Lung (tissue), 12 donors: Measurements from ENCODE around the gene BRMS1L. TPM values are rescaled to one million over a fixed set of nuclear protein-coding genes. Genes with fewer than 3 reads are reported as not detected.

Source experiments
- ATAC-seq: fragments of 200-7000 bp; cut with Tn5 transposase; one replicate; pipeline ENCODE4 v1.9.1; 2020; ENCODE audit warnings: moderate number of reproducible peaks; ENCODE audit not compliant: insufficient read depth, low FRiP score
- DNase-seq, 3 donors: peaks; one replicate each; pipeline ENCODE4 v3.0.0-alpha.2; 2013 to 2017
- H3K27ac ChIP-seq, 2 donors: one replicate each; pipeline ENCODE4 v1.5.1; 2013; ENCODE audit warnings: mild to moderate bottlenecking in 2 of 2, moderate library complexity in 2 of 2, control low read depth in 1 of 2, inconsistent platforms in 1 of 2, low read depth in 1 of 2, low read length in 1 of 2
- H3K27me3 ChIP-seq, 3 donors: one replicate each; pipeline ENCODE4 v1.5.1; 2013; ENCODE audit warnings: low read length in 2 of 3; ENCODE audit not compliant: control insufficient read depth in 3 of 3, insufficient read depth in 3 of 3
- H3K36me3 ChIP-seq, 4 donors: one replicate each; pipeline ENCODE4 v1.5.1; 2013; ENCODE audit warnings: low read length in 4 of 4, mild to moderate bottlenecking in 1 of 4, moderate library complexity in 1 of 4; ENCODE audit not compliant: control insufficient read depth in 4 of 4, insufficient read depth in 4 of 4
- H3K4me1 ChIP-seq, 5 donors: one replicate each; pipeline ENCODE4 v1.5.1; 2013; ENCODE audit warnings: low read length in 5 of 5, mild to moderate bottlenecking in 2 of 5, moderate library complexity in 1 of 5; ENCODE audit not compliant: control insufficient read depth in 5 of 5, insufficient read depth in 5 of 5
- H3K4me3 ChIP-seq: one replicate; pipeline ENCODE4 v1.5.1; 2013; ENCODE audit warnings: mild to moderate bottlenecking, control low read depth, moderate library complexity
- H3K9ac ChIP-seq, 2 donors: one replicate each; pipeline ENCODE4 v1.5.1; 2013; ENCODE audit warnings: low read length in 2 of 2, control low read depth in 1 of 2; ENCODE audit not compliant: insufficient read depth in 1 of 2
- H3K9me3 ChIP-seq, 4 donors: one replicate each; pipeline ENCODE4 v1.5.1; 2013; ENCODE audit warnings: low read length in 3 of 4, mild to moderate bottlenecking in 1 of 4, moderate library complexity in 1 of 4; ENCODE audit not compliant: control insufficient read depth in 4 of 4, insufficient read depth in 3 of 4
- CTCF ChIP-seq: IDR thresholded peaks from 2 replicates; pipeline ENCODE4 v1.5.1; 2012; ENCODE audit warnings: mild to moderate bottlenecking; ENCODE audit errors: control extremely low read depth, extremely low read depth
- WGBS, 2 donors: extraction: QIAGEN DNeasy Blood & Tissue Kit; methylation state at CpG; one replicate each; pipeline ENCODE4 v1.1.7; 2013; 5-methylcytosine and 5-hydroxymethylcytosine counted together
- polyA plus RNA-seq, 2 donors: library from polyadenylated mRNA; stranded (reverse); fragments of 200-250 nt; gene quantifications; one replicate each; pipeline ENCODE4 v1.2.1, GENCODE V29; 2013
- total RNA-seq, 2 donors: library from RNA; depleted of rRNA in 1 of 2; stranded (reverse); fragments of >200 nt in 1 of 2; gene quantifications; one replicate each; pipeline ENCODE4 v1.2.1, GENCODE V29; 2014 to 2021
- donor health status: control.
- donor health status: control.
- donor health status: Bipolar disorder and iron deficiency.
- donor health status: healthy.
- donor health status: DM: yes; HTN: yes; CAD: no.

The BRMS1L gene
- total and polyA plus RNA-seq, 4 donors, result 5.0 to 17.4 (median 6.3) TPM

DNA sequence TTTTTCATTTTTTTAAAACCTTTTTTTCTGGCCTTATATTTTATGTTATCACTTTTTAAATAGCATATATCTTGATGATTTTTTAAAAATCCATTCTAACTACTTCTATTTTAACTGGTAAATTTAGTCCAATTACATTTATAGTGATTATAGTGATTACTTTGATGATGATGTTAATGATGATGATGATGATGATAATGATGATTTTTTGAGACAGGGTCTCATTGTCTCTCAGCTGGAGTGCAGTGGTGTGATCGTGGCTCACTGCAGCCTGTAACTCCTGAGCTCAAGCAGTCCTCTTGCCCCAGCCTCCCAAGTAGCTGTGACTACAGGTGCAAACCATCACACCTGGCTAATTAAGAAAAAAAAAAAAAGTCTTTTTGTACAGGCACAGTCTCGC lies 27.1 kb downstream of the BRMS1L start:
- DNase-seq (no peak), ATAC-seq (no peak)
- Histone ChIP-seq H3K9me3 (peaks cover 0 to 5% (median 0%) of the 10 kb centered on the region in 4 donors), H3K4me1 (peaks cover 0 to 6% (median 0%) of the 10 kb centered on the region in 5 donors), H3K4me3 (no peak overlapping the region), H3K36me3 (peaks cover 3 to 16% (median 8%) of the 10 kb centered on the region in 4 donors), H3K27me3 (no peaks in the 10 kb centered on the region), H3K9ac (no peak overlapping the region), H3K27ac (no peak overlapping the region)
- 96 to 99% methylated on average over 2 of the region's 2 CpGs for WGBS, 2 donors
- TF ChIP-seq CTCF, result no peak

DNA sequence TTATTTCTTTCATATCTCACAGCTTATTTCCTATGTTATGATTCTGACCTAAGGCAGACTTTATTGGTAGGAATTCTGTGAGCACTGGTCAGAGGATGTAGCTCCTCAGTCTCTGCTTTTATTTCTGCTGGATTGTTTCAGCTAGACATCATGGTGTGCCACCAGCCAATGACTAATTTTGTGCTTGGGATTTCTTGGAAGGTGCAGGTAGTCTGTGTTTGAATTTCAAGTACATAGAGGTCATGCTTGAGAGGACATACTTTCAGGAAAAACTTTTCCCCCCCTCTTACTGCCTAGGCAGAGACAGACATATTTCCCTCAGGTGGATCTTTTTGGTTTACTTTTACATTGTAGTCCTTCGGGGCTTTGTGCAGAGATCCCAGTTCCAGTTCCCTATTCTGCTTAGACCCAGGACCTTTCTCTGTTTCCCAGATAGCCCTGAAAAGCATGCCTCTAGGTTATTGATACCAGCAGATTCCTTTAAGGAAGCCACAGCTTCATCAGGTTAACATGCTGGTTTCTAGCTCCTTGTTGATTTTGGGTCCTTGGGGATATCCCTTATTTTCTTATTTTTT lies 28.6 kb downstream of the BRMS1L start:
- H3K4me1 ChIP-seq, result peaks cover 0 to 6% (median 0%) of the 10 kb centered on the region in 5 donors
- no peak overlapping the region for H3K27ac ChIP-seq
- TF ChIP-seq CTCF, result no peak
- no peak overlapping the region for H3K9ac ChIP-seq
- DNase-seq (no peak), ATAC-seq (no peak)
- H3K4me3 ChIP-seq, result no peak overlapping the region
- peaks cover 0 to 20% (median 9%) of the 10 kb centered on the region in 4 donors for H3K36me3 ChIP-seq
- 58 to 82% methylated on average over 1 of the region's 1 CpG for WGBS, 2 donors
- H3K9me3 ChIP-seq, result peaks cover 0 to 5% (median 0%) of the 10 kb centered on the region in 4 donors
- no peaks in the 10 kb centered on the region for H3K27me3 ChIP-seq

DNA sequence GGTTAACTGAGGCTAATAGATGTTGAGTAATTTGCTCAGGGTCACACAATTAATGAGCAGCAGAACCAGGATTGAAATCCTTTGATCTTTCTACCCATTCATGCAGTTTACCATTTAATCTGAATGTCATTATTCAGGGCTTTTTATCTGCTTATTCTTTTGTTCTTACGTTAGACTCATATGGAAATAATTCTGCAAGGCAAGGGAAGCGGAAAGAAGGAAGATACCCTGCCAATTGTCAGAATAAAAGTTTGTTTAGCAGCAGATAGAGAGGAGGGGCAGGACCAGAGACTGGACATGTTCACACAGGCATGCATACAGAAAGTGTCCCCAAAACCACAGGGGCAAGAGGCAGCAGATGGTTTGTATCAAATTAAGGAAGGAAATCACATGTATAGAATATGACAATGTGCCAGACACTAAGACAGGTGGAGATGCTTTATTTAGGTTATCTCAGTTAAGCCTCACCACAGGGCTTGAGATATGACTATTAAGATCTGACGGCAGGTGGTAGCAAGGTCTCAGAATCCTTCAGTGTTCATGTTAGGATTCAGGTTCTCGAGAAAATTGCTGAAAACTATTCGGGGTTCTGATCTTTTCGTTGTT lies 29.8 kb downstream of the BRMS1L start:
- H3K27me3 ChIP-seq, result no peaks in the 10 kb centered on the region
- peaks cover 0 to 18% (median 9%) of the 10 kb centered on the region in 4 donors for H3K36me3 ChIP-seq
- TF ChIP-seq CTCF, result no peak
- peaks cover 0 to 11% (median 0%) of the 10 kb centered on the region in 5 donors for H3K4me1 ChIP-seq
- DNase-seq (no peak), ATAC-seq (no peak)
- peaks cover 0 to 5% (median 0%) of the 10 kb centered on the region in 4 donors for H3K9me3 ChIP-seq
- H3K9ac ChIP-seq, result no peak overlapping the region
- H3K27ac ChIP-seq, result no peak overlapping the region
- no peak overlapping the region for H3K4me3 ChIP-seq
- WGBS, 2 donors, result 47 to 80% methylated on average over 6 of the region's 6 CpGs
